Fibroblast of the aortic adventitia (primary cell): ENCODE results near the gene UNC50. TPM values are rescaled to one million over a fixed set of nuclear protein-coding genes. Genes with fewer than 3 reads are reported as not detected.

Source experiments
- DNase-seq: peaks from one replicate; pipeline ENCODE4 v3.0.0-alpha.2; 2010; ENCODE audit warnings: low read depth
- H3K4me3 ChIP-seq: 2 replicates; pipeline ENCODE4 v1.5.1; 2011; ENCODE audit warnings: low read depth, mild to moderate bottlenecking, control low read depth, low read length, moderate library complexity
- total RNA-seq: library from RNA; depleted of rRNA; stranded (reverse); fragments of >200 nt; gene quantifications from 2 replicates; pipeline ENCODE4 v1.2.3, GENCODE V29; 2012; ENCODE audit warnings: low replicate concordance
- TF ChIP-seq, protein P1 (sequence below): IDR thresholded peaks from 2 replicates; pipeline ENCODE4 v1.5.1; 2011; ENCODE audit warnings: mild to moderate bottlenecking, low read length, control low read depth, inconsistent platforms; ENCODE audit not compliant: insufficient read depth

The UNC50 gene
- total RNA-seq, 1 donor: 42.8 TPM

DNA sequence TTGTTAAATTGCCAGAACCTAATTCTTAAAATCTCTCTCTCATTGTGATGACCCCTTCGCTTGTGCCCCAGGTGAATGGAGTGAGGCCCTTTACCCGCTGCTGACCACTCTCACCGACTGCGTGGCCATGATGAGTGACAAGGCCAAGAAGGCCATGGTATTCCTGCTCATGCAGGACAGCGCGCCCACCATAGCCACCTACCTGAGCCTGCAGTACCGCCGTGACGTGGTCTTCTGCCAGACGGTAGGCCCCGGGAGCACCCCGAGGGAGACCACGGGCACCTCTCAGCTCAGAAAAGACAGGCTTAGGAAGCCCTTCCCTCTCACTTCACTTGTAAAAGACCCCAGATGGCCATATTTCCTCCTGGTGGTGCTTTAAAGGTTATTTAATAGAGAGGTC, 45.0 kb upstream of the UNC50 start:
- no peak for DNase-seq
- TF ChIP-seq, protein P1, sequence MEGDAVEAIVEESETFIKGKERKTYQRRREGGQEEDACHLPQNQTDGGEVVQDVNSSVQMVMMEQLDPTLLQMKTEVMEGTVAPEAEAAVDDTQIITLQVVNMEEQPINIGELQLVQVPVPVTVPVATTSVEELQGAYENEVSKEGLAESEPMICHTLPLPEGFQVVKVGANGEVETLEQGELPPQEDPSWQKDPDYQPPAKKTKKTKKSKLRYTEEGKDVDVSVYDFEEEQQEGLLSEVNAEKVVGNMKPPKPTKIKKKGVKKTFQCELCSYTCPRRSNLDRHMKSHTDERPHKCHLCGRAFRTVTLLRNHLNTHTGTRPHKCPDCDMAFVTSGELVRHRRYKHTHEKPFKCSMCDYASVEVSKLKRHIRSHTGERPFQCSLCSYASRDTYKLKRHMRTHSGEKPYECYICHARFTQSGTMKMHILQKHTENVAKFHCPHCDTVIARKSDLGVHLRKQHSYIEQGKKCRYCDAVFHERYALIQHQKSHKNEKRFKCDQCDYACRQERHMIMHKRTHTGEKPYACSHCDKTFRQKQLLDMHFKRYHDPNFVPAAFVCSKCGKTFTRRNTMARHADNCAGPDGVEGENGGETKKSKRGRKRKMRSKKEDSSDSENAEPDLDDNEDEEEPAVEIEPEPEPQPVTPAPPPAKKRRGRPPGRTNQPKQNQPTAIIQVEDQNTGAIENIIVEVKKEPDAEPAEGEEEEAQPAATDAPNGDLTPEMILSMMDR: no peak
- no peak overlapping the region for H3K4me3 ChIP-seq

DNA sequence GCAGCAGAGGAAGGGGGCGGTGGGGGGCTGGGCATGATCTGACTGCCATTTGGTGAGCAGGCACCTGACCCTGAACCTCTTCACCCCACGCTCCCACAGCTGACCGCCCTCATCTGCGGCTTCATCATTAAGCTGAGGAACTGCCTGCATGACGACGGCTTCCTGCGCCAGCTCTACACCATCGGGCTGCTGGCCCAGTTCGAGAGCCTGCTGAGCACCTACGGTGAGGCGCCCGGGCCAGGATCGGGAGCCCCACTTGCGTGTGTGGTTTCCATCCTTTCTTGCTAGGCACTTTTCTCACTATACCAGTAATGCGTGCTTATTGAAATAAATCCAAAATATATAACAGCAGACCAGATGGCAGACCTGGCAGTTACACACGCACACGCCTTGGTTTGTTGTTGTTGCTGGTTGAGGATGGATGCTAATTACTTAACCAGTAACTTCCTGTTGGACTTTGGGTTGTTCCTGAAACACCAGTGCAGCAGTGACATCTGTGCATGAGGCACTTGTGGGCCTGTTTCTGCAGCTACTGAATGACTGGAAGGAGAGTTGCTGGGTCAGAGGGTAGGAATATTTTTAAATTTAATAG, 43.8 kb upstream of the UNC50 start:
- TF ChIP-seq, protein P1: no peak
- no peak for DNase-seq
- H3K4me3 ChIP-seq: no peak overlapping the region

DNA sequence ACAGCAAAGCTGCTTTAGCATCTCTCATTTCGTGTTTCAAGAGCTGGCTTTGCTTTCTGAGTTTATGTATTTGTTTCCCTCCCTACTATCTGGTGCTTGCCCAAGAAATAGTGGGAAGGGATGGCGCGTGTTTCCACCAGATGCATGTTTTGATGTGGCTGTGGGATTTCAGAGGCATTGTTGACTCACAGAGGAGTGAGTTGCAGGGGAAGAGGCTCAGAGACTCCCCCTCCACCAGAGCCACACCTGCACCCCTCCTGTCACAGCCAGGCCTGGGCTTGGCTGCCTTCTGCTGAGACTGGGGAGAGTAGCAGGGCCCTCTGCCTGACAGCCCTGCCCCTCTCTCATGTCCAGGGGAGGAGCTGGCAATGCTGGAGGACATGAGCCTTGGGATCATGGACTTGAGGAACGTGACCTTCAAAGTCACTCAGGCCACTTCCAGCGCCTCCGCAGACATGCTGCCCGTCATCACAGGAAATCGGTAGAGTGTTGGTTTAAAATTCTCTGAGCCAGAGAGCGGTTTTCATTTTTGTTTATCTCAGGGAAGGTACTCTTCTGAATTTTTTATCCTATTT, 43.0 kb upstream of the UNC50 start:
- TF ChIP-seq, protein P1: no peak
- DNase-seq: no peak
- no peak overlapping the region for H3K4me3 ChIP-seq

DNA sequence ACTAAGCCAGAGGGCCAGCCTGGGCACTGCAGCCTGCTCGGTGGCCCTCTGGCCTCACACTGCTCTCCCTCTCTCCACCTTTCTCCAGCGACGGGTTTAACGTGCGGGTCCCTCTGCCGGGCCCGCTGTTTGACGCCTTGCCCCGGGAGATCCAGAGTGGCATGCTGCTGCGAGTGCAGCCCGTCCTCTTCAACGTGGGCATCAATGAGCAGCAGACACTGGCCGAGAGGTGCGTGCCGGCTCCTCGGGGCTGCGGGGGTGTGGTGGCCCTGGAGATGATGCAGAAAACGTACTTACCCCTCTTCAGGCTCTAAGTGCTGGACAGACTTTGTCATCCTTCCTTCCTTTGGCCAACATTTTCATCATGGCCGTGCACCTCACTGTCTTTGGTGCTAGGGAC, 42.4 kb upstream of the UNC50 start:
- no peak overlapping the region for H3K4me3 ChIP-seq
- no peak for DNase-seq
- TF ChIP-seq, protein P1: no peak

DNA sequence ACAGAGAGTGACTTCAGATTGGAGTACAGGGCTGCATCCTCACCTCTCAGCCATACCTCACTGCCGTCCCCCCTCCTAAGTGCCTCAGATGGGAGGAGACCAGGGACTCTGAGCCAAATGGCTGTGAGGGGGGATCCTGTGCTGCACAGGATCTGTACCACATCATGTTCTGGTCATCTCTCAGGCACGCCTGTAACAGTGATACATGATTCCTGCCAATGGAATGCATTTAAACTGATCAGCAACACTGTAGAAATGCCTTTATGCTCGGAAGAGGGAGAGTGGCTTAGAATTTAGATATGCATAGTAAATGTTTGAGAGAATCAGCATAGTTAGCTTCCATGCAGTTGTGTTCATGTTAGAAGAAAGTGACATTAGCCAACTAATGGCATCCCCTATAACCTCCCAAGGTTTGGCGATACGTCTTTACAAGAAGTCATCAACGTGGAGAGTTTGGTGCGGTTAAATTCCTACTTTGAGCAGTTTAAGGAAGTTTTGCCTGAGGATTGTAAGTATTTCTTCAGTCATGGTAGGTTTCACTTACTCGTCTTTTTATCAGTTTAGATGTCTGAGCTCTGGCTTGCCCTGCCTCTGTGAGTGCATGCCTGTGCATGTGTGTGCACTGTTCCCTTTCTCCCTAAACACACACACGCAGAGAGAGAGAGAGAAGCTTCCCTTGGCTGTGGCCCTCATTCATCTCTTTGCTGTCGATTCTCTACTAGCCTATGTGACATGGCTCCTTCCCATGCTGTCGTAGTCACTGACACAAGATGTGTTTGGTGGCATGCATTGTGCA, 40.0 kb upstream of the UNC50 start:
- no peak overlapping the region for H3K4me3 ChIP-seq
- no peak for DNase-seq
- TF ChIP-seq, protein P1: no peak

DNA sequence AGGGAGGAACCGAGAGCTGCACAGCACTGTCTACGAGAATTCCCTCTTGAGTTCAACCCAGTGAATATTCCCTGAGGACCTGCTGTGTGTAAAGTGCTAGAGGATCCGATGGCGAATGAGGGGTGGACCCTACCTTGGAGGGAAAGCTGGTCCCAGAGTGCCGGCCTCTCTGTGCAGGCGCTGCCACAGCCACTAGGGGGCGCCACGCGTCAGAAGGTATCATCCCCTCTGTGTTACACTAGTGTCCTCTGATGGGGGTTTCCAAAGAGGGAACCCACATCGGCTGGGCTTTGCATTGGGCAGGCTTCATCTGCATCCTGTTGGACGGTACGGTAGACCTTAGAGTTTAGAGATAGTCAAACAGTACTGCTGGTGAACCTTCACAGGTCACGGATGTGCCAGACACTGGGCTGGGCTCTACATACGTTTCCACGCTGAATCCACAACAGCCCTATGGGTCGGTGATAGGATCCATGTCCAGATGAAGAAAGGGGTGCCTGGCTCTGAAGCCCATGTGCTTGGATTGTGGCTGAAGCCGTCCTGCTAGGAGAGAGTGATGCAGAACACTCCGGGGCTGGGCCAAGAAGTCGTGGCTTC, 39.1 kb upstream of the UNC50 start:
- H3K4me3 ChIP-seq: no peak overlapping the region
- TF ChIP-seq, protein P1: peak; percentile 89
- DNase-seq: peak; percentile 6
